ENCODE data around the gene KLRC3.
"Not testable (repeated sequence)": the region's sequence is repeated elsewhere in the genome, so short reads cannot be mapped to it uniquely, and the experiment has no call there.

- not testable (repeated sequence) for TF ChIP-seq CTCF (conservative IDR thresholded peaks at IDR 0.05; ENCODE audit: low read depth, low read length); EZH2 (IDR thresholded peaks at IDR 0.05; ENCODE audit: borderline replicate concordance, low read depth, low read length, poor library complexity, severe bottlenecking)
These were observed 20.7 kb upstream of the KLRC3 start for GRCh38 chr12:10441144-10441543.
